ENCODE measurements around the gene ZC3H18. TPM values are rescaled to one million over a fixed set of nuclear protein-coding genes. Genes with fewer than 3 reads are reported as not detected.
A peak's percentile ranks its signal among the peaks of the same experiment; 100 is the strongest.
"Not testable (repeated sequence)": the region's sequence is repeated elsewhere in the genome, so short reads cannot be mapped to it uniquely, and the experiment has no call there.

Gene ZC3H18
- total RNA-seq, 1 donor from 2014 or later: 88.5 TPM

- Mint-ChIP-seq H3K27me3 (ENCODE audit: low read depth) (no peaks in the 10 kb centered on the region), H3K9me3 (no peaks in the 10 kb centered on the region), H3K36me3 (ENCODE audit: low read depth) (peaks cover 11% of the 10 kb centered on the region), H3K4me1 (no peaks in the 10 kb centered on the region), H3K27ac (ENCODE audit: unreplicated experiment) (no peak overlapping the region), H3K4me3 (no peak overlapping the region)
- DNase-seq (ENCODE audit: low read depth, low spot score): no peak
- no peak for TF ChIP-seq CTCF (conservative IDR thresholded peaks at IDR 0.05)
Observed at GRCh38 chr16:88602091-88602490, 31.9 kb downstream of the ZC3H18 start.

- H3K9me3 Mint-ChIP-seq: no peaks in the 10 kb centered on the region
- no peaks in the 10 kb centered on the region for H3K4me1 Mint-ChIP-seq
- H3K27ac Mint-ChIP-seq (ENCODE audit: unreplicated experiment): no peak overlapping the region
- peaks cover 15% of the 10 kb centered on the region for H3K36me3 Mint-ChIP-seq (ENCODE audit: low read depth)
- DNase-seq (ENCODE audit: low read depth, low spot score): no peak
- no peaks in the 10 kb centered on the region for H3K27me3 Mint-ChIP-seq (ENCODE audit: low read depth)
- H3K4me3 Mint-ChIP-seq: no peak overlapping the region
- TF ChIP-seq CTCF (conservative IDR thresholded peaks at IDR 0.05): no peak
Observed at GRCh38 chr16:88605186-88606147, 35.3 kb downstream of the ZC3H18 start.

- H3K36me3 Mint-ChIP-seq (ENCODE audit: low read depth): peaks cover 16% of the 10 kb centered on the region
- no peak overlapping the region for H3K27ac Mint-ChIP-seq (ENCODE audit: unreplicated experiment)
- no peak for DNase-seq (ENCODE audit: low read depth, low spot score)
- TF ChIP-seq CTCF (conservative IDR thresholded peaks at IDR 0.05): no peak
- H3K9me3 Mint-ChIP-seq: no peaks in the 10 kb centered on the region
- H3K4me1 Mint-ChIP-seq: no peaks in the 10 kb centered on the region
- no peaks in the 10 kb centered on the region for H3K27me3 Mint-ChIP-seq (ENCODE audit: low read depth)
- H3K4me3 Mint-ChIP-seq: no peak overlapping the region
Observed at GRCh38 chr16:88606148-88606757, 36.0 kb downstream of the ZC3H18 start.

GRCh38 chr16:88608076-88608475, 37.9 kb downstream of the ZC3H18 start:
- Mint-ChIP-seq H3K27ac (ENCODE audit: unreplicated experiment) (no peak overlapping the region), H3K4me1 (no peaks in the 10 kb centered on the region), H3K36me3 (ENCODE audit: low read depth) (peaks cover 10% of the 10 kb centered on the region), H3K9me3 (no peaks in the 10 kb centered on the region), H3K4me3 (no peak overlapping the region), H3K27me3 (ENCODE audit: low read depth) (no peaks in the 10 kb centered on the region)
- DNase-seq (ENCODE audit: low read depth, low spot score): no peak
- no peak for TF ChIP-seq CTCF (conservative IDR thresholded peaks at IDR 0.05)

GRCh38 chr16:88609426-88609825, 39.2 kb downstream of the ZC3H18 start:
- H3K9me3 Mint-ChIP-seq; H3K4me1 Mint-ChIP-seq; H3K27me3 Mint-ChIP-seq (ENCODE audit: low read depth); DNase-seq (ENCODE audit: low read depth, low spot score); H3K36me3 Mint-ChIP-seq (ENCODE audit: low read depth); H3K4me3 Mint-ChIP-seq; H3K27ac Mint-ChIP-seq (ENCODE audit: unreplicated experiment): not testable (repeated sequence)

- Mint-ChIP-seq H3K27ac (ENCODE audit: unreplicated experiment) (no peak overlapping the region), H3K4me1 (no peaks in the 10 kb centered on the region)
Observed at GRCh38 chr16:88610080-88610479, 39.9 kb downstream of the ZC3H18 start.

More at GRCh38 chr16:88610080-88610479, 39.9 kb downstream of the ZC3H18 start:
- TF ChIP-seq CTCF (conservative IDR thresholded peaks at IDR 0.05): peak; percentile 26
- H3K27me3 Mint-ChIP-seq (ENCODE audit: low read depth): no peaks in the 10 kb centered on the region
- no peaks in the 10 kb centered on the region for H3K9me3 Mint-ChIP-seq
- DNase-seq (ENCODE audit: low read depth, low spot score): no peak
- peaks cover 8% of the 10 kb centered on the region for H3K36me3 Mint-ChIP-seq (ENCODE audit: low read depth)
- H3K4me3 Mint-ChIP-seq: no peak overlapping the region

Measured in neural crest cell (in vitro differentiated cells).